GM19372 (cell line): ENCODE results near the gene SLC35F3.

Source experiments
- ATAC-seq: cut with Tn5 transposase; IDR thresholded peaks from one replicate; pipeline ENCODE4 v1.9.1; 2021; ENCODE audit warnings: mild to moderate bottlenecking, low read depth, moderate library complexity; ENCODE audit not compliant: unreplicated experiment

The SLC35F3 gene

GRCh38 chr1:233965856-233966255, 61.4 kb downstream of the SLC35F3 start:
- no peak for ATAC-seq

DNA sequence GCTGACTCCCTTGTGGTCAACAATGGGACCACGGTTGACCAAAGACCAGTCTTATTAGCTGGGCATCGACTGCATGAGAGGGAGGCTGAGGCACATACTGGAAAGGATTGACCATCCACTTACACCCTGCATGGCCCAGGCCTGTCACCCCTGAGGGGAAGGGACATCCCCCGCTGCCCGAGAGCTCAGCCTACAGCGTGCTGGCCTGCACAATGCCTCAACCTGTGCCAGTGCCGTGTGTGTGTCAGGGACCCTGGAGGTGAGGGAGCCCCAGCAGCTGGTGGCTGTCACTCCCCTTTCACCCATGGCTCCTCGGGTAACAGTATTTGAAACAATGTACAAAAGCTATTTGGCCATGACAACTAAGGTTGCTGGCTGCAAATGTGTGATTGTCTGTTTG, 67.3 kb downstream of the SLC35F3 start:
- ATAC-seq, result no peak

DNA sequence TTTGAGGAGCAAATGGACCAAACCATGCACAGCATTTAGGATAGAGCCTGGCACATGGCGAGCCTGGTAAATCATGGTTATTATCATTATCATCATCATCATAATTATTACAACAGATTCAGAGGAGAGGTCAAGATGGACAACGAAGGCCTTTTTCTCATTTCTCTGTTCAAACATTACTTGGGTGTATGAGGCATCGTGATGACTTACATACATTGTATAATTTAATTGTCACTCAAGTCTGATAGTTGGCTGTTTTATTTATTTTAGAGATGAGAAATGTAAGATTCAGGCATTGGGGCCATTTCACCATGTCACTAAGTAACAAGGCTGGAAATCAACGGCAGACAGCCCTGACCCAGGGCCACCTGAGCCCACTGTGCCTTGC, 68.1 kb downstream of the SLC35F3 start:
- no peak for ATAC-seq

GRCh38 chr1:233972951-233973635, 68.6 kb downstream of the SLC35F3 start:
- no peak for ATAC-seq

- ATAC-seq, result no peak
Measured at GRCh38 chr1:233975486-233975885, 71.0 kb downstream of the SLC35F3 start.

- no peak for ATAC-seq
Measured at GRCh38 chr1:233981042-233981675, 76.7 kb downstream of the SLC35F3 start.

GRCh38 chr1:233982827-233983518, 78.5 kb downstream of the SLC35F3 start:
- ATAC-seq, result no peak

- no peak for ATAC-seq
Measured at GRCh38 chr1:233983811-233984210, 79.3 kb downstream of the SLC35F3 start.

GRCh38 chr1:233988963-233989696, 84.7 kb downstream of the SLC35F3 start:
- no peak for ATAC-seq

DNA sequence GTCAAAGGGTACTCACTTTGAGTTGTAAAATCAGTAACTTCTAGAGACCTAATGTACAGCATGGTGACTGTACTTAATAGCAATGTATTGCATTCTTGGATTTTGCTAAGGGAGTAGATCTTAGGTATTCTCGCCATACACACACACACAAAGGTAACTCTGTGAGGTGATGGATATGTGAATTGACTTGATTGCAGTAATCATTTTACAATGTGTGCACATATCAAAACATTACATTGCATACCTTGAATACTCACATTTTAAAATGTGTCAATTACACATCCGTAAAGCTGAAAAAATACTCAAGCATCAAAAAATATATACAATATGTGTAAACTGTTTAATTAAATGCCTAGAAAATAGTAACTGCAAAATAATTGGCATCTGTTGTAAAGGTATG, 86.0 kb downstream of the SLC35F3 start:
- ATAC-seq, result no peak

DNA sequence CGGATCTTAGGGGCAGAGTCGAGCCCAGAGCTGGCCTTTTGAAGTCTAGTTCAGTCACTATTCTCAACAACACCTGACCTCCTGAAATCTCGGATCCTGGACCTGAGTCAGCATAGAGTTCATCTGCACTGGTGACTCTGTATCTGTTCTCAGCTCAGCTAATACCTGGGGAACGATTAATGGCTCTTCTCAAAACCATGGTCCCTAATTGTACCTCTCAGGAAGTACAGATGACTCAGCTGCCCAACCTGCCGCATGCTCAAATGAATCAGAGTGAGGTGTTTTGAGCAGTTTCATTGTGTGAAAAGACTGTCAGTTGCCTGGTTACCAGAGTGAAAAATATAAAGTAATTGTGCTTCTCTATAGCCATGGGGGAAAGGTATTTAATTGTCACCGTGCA, 89.2 kb downstream of the SLC35F3 start:
- ATAC-seq, result no peak

DNA sequence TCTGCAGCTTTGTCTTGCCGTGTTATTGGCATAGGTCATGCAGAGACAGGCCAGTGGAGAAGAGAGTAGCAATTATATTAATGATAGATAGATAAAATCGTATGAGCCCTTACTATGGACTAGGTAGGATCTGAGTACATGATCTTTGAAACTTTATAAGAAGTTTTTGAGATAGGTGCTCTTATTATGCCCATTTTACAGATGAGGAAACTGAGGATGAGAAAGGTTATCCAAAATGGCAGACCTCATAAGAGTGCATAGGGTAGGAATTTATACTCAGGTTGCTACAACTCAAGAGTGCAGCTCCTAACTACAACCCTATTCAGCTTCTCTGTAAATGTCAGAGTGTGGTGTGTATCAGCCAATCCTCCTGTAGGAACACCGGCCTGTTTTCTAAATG, 89.6 kb downstream of the SLC35F3 start:
- no peak for ATAC-seq

GRCh38 chr1:233998456-233998855, 94.0 kb downstream of the SLC35F3 start:
- no peak for ATAC-seq

DNA sequence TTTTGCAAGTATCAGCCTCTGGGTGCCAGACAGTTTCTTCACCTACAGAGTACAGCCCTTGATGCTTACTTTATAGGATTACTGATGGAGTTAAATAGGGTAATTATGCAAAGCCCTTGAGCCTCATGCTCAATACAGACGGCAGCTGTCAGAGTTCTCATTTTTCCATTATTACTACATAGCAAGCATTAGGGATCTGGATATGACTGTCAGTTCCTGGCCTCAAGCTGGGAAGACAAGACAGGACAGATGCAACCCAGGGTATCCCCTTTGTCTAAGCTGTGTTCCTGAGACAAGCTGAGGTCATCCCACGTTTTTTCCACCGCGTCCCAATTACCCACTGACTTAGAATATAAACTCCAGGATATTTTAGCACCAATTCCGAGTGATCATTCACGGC, 94.4 kb downstream of the SLC35F3 start:
- ATAC-seq, result no peak

DNA sequence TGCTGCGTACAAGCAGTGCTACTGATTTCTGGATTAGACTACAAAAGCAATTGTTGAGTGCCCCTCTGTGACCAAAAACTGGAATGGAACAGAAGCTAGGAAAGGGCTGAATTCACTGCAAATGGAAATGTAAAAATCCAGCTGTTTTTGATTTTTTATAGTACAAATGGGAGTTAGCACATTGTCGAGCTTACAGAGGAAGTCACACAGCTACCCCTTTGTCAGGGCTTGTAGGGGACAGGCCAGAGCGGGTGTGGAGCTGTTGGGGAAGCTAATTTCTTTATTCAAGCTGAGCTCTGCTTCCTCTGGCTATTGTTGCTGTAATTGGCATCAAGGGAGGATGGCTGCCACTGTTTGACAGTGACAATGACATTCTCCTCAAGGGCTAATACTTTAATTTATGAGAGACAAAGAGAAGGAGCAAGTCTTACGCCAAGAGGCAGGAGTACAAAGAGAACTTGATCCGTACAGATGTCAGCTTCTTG, 96.1 kb downstream of the SLC35F3 start:
- ATAC-seq, result no peak

DNA sequence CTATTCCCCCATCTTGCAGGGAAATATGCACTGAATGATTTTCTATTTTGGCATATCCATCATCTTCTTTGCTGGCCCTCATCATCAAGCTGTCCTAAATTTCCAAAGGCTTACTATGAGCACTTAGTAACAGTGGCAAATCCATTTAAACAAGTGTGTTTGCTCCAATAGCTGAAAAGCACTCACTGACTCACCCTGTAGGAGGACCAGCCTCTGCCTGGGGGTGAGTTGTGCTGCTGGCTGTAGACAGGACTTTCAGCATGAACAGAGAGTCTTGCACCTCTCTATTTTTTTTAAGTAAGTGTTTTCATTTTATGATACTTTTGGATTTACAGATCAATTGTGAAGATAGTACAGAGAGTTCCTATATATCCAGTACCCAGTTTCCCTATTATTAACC, 97.3 kb downstream of the SLC35F3 start:
- ATAC-seq, result no peak

- ATAC-seq, result no peak
Measured at GRCh38 chr1:234004591-234004990, 100.1 kb downstream of the SLC35F3 start.

DNA sequence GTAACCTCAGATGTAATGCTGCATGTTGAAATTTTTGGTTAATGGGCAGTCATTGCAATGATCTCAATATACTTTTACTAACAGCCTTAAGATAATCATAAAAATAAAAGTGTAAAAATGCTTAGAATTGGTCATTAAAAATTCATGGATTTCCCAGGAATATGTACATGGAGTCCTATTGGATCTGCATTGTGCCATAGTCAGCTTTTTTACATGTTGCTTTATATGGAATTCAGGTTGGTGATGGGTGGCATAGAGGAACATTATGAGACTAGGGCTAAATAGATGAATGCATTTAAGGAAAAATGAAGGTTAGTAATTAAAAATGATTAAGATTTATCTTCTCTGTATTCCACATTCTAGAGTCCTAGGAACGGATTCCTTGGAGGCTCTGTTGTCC, 103.2 kb downstream of the SLC35F3 start:
- ATAC-seq, result no peak

- no peak for ATAC-seq
Measured at GRCh38 chr1:234008591-234008990, 104.1 kb downstream of the SLC35F3 start.

DNA sequence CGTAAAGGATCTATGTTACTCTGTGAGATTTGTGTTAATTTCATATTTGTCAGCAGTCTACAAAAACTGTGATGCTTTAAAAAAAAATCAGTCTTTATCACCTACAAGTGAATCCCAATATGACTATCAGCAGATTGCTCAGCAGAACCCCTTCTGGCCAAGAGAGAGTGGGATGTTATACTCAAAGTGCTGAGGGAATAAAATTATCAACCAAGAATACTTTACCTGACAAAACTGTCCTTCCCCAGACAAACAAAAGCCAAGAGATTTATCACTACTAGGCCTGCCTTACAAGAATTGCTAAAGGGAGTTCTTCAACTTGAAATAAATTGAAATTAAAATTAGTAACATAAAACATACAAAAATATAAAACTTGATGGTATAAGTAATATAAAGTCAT, 105.2 kb downstream of the SLC35F3 start:
- no peak for ATAC-seq

DNA sequence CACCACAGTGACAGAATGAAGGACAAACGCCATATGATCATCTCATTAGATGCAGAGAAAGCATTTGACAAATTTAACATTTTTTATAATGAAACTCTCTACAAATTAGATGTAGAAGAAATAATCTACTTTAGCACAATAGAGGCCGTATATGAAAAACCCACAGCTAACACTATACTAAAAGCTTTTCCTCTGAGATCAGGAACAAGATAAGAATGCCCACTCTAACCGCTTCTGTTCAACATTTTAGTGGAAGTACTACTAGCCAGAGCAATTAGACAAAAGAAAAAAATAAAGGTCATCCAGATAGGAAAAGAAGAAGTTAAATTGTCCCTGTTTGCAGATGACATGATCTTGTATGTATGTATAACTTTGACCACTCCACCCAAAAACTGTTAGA, 109.7 kb downstream of the SLC35F3 start:
- no peak for ATAC-seq
